ENCODE measurements around the gene ZSWIM1. TPM values are rescaled to one million over a fixed set of nuclear protein-coding genes. Genes with fewer than 3 reads are reported as not detected.

The ZSWIM1 gene
- total and polyA plus RNA-seq, 2 of the 13 experiments (the other 11 are each of a cell fraction or from before 2014, with no cell fraction given) = 9.5 to 11.7 TPM

DNA sequence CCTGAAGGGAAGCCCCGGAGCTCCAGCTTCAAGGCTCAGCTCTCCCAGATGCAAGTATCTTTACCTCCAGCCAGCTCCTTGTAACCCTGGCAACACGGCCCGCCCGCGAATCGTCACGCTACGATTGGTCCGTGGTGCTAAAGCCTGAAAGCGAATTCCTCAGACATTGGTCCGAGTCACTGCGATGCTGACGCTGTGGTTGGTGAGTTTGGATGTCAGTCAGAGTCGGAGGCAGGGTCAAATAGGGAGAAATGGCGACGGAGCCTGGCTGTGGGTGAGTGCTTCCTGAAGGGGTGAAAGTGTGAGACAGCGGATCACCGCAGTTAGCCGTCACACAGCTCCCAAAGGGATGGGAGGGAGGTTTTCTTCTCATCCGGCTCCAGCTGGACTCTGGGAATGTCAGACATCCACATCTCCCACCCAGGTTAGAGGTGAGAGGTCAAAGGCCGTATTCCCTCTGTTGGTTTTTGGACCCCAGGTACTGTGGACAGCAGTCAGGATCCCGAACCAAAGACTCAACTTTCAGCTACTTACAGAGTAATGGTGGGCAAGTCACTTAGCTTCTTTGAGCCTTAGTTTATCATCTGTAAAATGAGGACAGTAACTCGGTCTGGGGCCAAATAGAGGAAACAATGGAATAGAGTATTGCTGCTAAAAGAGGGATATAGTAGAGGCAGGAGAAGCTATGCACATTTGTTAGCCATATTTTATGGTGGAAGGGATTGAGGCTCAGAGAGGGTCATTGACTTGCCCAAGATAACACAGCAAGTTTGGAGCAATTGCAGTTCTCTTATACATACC, at the start of gene ZSWIM1 (continued):
- TF ChIP-seq PITX1 (CRISPR knock-in tag; IDR thresholded peaks at IDR 0.05) (peak; percentile 77; the same call in 1 of the 2 replicates), POLR2A (IDR thresholded peaks at IDR 0.05; ENCODE audit: insufficient read depth in 1 of 2, low read depth in 2 of 2, low read length in 2 of 2) (peak; percentile 97 to 99), ZNF556 (CRISPR knock-in tag; IDR thresholded peaks at IDR 0.05; ENCODE audit: borderline replicate concordance) (no peak), ZNF234 (CRISPR knock-in tag; conservative IDR thresholded peaks at IDR 0.05) (no peak), PHB2 (IDR thresholded peaks at IDR 0.05; ENCODE audit: partially characterized antibody) (no peak), IKZF4 (CRISPR knock-in tag; IDR thresholded peaks at IDR 0.05; ENCODE audit: borderline replicate concordance, low read depth, not compliant biosample characterization) (peak; percentile 61), NCOA5 (CRISPR knock-in tag; IDR thresholded peaks at IDR 0.05) (no peak), ARNTL (CRISPR knock-in tag; IDR thresholded peaks at IDR 0.05) (peak; percentile 82), CCAR2 (optimal IDR thresholded peaks at IDR 0.05; ENCODE audit: low read depth, low read length) (peak; percentile 85), MTF1 (CRISPR knock-in tag; IDR thresholded peaks at IDR 0.05) (no peak), ZBTB42 (CRISPR knock-in tag; IDR thresholded peaks at IDR 0.05) (no peak), PRDM10 (CRISPR knock-in tag; IDR thresholded peaks at IDR 0.05; ENCODE audit: low read depth) (peak; percentile 56), ZNF230 (CRISPR knock-in tag; IDR thresholded peaks at IDR 0.05) (peak; percentile 63)
- TF ChIP-seq, protein P1, sequence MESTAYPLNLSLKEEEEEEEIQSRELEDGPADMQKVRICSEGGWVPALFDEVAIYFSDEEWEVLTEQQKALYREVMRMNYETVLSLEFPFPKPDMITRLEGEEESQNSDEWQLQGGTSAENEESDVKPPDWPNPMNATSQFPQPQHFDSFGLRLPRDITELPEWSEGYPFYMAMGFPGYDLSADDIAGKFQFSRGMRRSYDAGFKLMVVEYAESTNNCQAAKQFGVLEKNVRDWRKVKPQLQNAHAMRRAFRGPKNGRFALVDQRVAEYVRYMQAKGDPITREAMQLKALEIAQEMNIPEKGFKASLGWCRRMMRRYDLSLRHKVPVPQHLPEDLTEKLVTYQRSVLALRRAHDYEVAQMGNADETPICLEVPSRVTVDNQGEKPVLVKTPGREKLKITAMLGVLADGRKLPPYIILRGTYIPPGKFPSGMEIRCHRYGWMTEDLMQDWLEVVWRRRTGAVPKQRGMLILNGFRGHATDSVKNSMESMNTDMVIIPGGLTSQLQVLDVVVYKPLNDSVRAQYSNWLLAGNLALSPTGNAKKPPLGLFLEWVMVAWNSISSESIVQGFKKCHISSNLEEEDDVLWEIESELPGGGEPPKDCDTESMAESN (CRISPR knock-in tag; conservative IDR thresholded peaks at IDR 0.05) = peak; percentile 61; the same call in 1 of the 2 replicates
- TF ChIP-seq, protein P2, sequence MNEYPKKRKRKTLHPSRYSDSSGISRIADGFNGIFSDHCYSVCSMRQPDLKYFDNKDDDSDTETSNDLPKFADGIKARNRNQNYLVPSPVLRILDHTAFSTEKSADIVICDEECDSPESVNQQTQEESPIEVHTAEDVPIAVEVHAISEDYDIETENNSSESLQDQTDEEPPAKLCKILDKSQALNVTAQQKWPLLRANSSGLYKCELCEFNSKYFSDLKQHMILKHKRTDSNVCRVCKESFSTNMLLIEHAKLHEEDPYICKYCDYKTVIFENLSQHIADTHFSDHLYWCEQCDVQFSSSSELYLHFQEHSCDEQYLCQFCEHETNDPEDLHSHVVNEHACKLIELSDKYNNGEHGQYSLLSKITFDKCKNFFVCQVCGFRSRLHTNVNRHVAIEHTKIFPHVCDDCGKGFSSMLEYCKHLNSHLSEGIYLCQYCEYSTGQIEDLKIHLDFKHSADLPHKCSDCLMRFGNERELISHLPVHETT (CRISPR knock-in tag; conservative IDR thresholded peaks at IDR 0.05) = no peak; the same call in 1 of the 2 replicates
- TF ChIP-seq, protein P3, sequence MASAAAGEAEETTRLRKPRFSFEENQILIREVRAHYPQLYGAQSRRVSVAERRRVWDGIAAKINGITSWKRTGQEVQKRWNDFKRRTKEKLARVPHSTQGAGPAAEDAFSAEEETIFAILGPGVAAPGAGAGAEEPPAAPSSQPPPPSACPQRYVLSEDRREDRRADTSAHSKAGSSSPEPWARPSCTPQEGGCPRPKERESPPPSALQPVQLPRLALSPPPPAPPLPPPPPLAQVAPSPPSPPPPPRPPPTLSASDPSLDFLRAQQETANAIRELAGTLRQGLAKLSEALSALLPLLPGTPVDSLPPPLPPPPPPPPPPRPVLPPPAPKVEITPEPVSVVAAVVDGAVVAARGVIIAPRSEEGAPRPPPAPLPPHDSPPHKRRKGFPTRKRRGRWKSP (CRISPR knock-in tag; IDR thresholded peaks at IDR 0.05) = no peak
